HepG2 (cell line): ENCODE measurements around the gene LST1. TPM values are rescaled to one million over a fixed set of nuclear protein-coding genes. Genes with fewer than 3 reads are reported as not detected.

Source experiments
- CBFB ChIP-seq: sonication (generic); formaldehyde crosslinking; IDR thresholded peaks from 2 replicates; pipeline ENCODE4 v1.4.0; 2020; ENCODE audit warnings: missing genetic modification reagents
- EHMT2 ChIP-seq: fragments of 200-600 bp; sonication (generic); IDR thresholded peaks from 2 replicates; pipeline ENCODE4 v1.7.0; 2017; ENCODE audit warnings: antibody characterized with exemption, low read depth, low read length, borderline replicate concordance
- HNRNPH1 ChIP-seq: fragments of 200-400 bp; formaldehyde crosslinking; optimal IDR thresholded peaks from 2 replicates; pipeline ENCODE3; 2017; ENCODE audit warnings: mild to moderate bottlenecking, low read depth, low read length
- HNRNPK ChIP-seq: fragments of 200-400 bp; formaldehyde crosslinking; IDR thresholded peaks from 2 replicates; pipeline ENCODE4 v1.6.1; 2018; ENCODE audit warnings: low read length, low read depth, moderate library complexity, mild to moderate bottlenecking; ENCODE audit not compliant: poor library complexity, severe bottlenecking
- RFX5 ChIP-seq: IDR thresholded peaks from 2 replicates; pipeline ENCODE4 v1.6.1; 2011; ENCODE audit warnings: low read depth, low read length, improper control_type of control experiment
- RXRA ChIP-seq: sonication (generic); formaldehyde crosslinking; IDR thresholded peaks from 2 replicates; pipeline ENCODE4 v1.5.1; 2020; ENCODE audit warnings: missing genetic modification reagents
- SALL2 ChIP-seq: sonication (generic); formaldehyde crosslinking; IDR thresholded peaks from 2 replicates; pipeline ENCODE4 v1.8.1; 2023; ENCODE audit warnings: mild to moderate bottlenecking, missing genetic modification reagents, inconsistent platforms
- SAP130 ChIP-seq: IDR thresholded peaks from 2 replicates; pipeline ENCODE4 v1.6.1; 2016; ENCODE audit warnings: low read depth
- SETDB1 ChIP-seq: sonication (generic); formaldehyde crosslinking; IDR thresholded peaks from 2 replicates; pipeline ENCODE4 v1.5.1; 2020; ENCODE audit warnings: missing genetic modification reagents, mild to moderate bottlenecking, borderline replicate concordance
- SIN3B ChIP-seq: fragments of 150-350 bp; IDR thresholded peaks from 2 replicates; pipeline ENCODE4 v1.6.1; 2014; ENCODE audit warnings: low read length
- TARDBP ChIP-seq: sonication (generic); formaldehyde crosslinking; IDR thresholded peaks from 2 replicates; pipeline ENCODE4 v1.8.0; 2022; ENCODE audit warnings: mild to moderate bottlenecking, missing genetic modification reagents
- ZNF18 ChIP-seq: sonication (generic); formaldehyde crosslinking; IDR thresholded peaks from 2 replicates; pipeline ENCODE4 v1.8.0; 2022; ENCODE audit warnings: mild to moderate bottlenecking, missing genetic modification reagents; ENCODE audit not compliant: insufficient replicate concordance
- ZNF30 ChIP-seq: sonication (generic); formaldehyde crosslinking; IDR thresholded peaks from 2 replicates; pipeline ENCODE4 v1.5.0; 2020; ENCODE audit warnings: mild to moderate bottlenecking, missing genetic modification reagents
- ZNF513 ChIP-seq: sonication (generic); formaldehyde crosslinking; conservative IDR thresholded peaks from 2 replicates; pipeline ENCODE4 v1.5.0; 2020; ENCODE audit warnings: missing genetic modification reagents
- ZNF746 ChIP-seq: sonication (generic); formaldehyde crosslinking; IDR thresholded peaks from 2 replicates; pipeline ENCODE4 v1.8.0; 2022; ENCODE audit warnings: mild to moderate bottlenecking, missing genetic modification reagents
- ZNF839 ChIP-seq: sonication (generic); formaldehyde crosslinking; IDR thresholded peaks from 2 replicates; pipeline ENCODE4 v1.4.0; 2020; ENCODE audit warnings: missing genetic modification reagents, mild to moderate bottlenecking, borderline replicate concordance
- ZSCAN30 ChIP-seq: sonication (generic); formaldehyde crosslinking; IDR thresholded peaks from 2 replicates; pipeline ENCODE4 v1.5.0; 2020; ENCODE audit warnings: mild to moderate bottlenecking, missing genetic modification reagents
- polyA plus RNA-seq, 8 experiments: library from polyadenylated mRNA; depleted of rRNA in 3 of 8; stranded (reverse) in 7 of 8; unstranded in 1 of 8; fragments of >200 nt; fragmentation: Illumina TruSeq in 4 of 8; extraction: Trizol in 4 of 8; gene quantifications; 2 replicates each; pipeline versions ENCODE4 v1.2.1 to v1.2.3, GENCODE V29; 2011 to 2016; ENCODE audit warnings: low read depth in 4 of 8, missing spikeins in 1 of 8, mixed read lengths in 1 of 8; ENCODE audit not compliant: insufficient read depth in 1 of 8
- total RNA-seq, 5 experiments: library from RNA; depleted of rRNA; stranded (reverse); fragments of >200 nt; fragmentation: Illumina TruSeq; extraction: Trizol; gene quantifications; 2 replicates each; pipeline ENCODE4 v1.2.3, GENCODE V29; 2016; ENCODE audit warnings: low read depth in 1 of 5
- TF ChIP-seq, protein P1 (sequence below): sonication (generic); formaldehyde crosslinking; IDR thresholded peaks from 2 replicates; pipeline ENCODE4 v1.4.0; 2020; ENCODE audit warnings: mild to moderate bottlenecking, missing genetic modification reagents
- TF ChIP-seq, protein P2 (sequence below): sonication (generic); formaldehyde crosslinking; IDR thresholded peaks from 2 replicates; pipeline ENCODE4 v1.5.1; 2020; ENCODE audit warnings: mild to moderate bottlenecking, missing genetic modification reagents, borderline replicate concordance

The LST1 gene
- total and polyA plus RNA-seq, 2 of the 13 experiments (the other 11 are each of a cell fraction or from before 2014, with no cell fraction given), result not detected

GRCh38 chr6:31546958-31547726, 38.9 kb upstream of the LST1 start, which contains the start of gene NFKBIL1 (continued):
- TF ChIP-seq, protein P1, sequence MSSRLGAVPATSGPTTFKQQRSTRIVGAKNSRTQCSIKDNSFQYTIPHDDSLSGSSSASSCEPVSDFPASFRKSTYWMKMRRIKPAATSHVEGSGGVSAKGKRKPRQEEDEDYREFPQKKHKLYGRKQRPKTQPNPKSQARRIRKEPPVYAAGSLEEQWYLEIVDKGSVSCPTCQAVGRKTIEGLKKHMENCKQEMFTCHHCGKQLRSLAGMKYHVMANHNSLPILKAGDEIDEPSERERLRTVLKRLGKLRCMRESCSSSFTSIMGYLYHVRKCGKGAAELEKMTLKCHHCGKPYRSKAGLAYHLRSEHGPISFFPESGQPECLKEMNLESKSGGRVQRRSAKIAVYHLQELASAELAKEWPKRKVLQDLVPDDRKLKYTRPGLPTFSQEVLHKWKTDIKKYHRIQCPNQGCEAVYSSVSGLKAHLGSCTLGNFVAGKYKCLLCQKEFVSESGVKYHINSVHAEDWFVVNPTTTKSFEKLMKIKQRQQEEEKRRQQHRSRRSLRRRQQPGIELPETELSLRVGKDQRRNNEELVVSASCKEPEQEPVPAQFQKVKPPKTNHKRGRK (CRISPR knock-in tag), result peak; percentile 90; the same call in 1 of the 2 replicates
- TF ChIP-seq SAP130 (CRISPR knock-in tag), result peak; percentile 92
- TF ChIP-seq ZNF746 (CRISPR knock-in tag), result no peak; the same call in 1 of the 2 replicates
- TF ChIP-seq ZSCAN30 (CRISPR knock-in tag), result no peak
- no peak for TF ChIP-seq ZNF513
- peak; percentile 64; the same call in 1 of the 2 replicates for TF ChIP-seq TARDBP (CRISPR knock-in tag)
- peak; percentile 30 for TF ChIP-seq HNRNPH1
- no peak for TF ChIP-seq ZNF18 (CRISPR knock-in tag)
- TF ChIP-seq, protein P2, sequence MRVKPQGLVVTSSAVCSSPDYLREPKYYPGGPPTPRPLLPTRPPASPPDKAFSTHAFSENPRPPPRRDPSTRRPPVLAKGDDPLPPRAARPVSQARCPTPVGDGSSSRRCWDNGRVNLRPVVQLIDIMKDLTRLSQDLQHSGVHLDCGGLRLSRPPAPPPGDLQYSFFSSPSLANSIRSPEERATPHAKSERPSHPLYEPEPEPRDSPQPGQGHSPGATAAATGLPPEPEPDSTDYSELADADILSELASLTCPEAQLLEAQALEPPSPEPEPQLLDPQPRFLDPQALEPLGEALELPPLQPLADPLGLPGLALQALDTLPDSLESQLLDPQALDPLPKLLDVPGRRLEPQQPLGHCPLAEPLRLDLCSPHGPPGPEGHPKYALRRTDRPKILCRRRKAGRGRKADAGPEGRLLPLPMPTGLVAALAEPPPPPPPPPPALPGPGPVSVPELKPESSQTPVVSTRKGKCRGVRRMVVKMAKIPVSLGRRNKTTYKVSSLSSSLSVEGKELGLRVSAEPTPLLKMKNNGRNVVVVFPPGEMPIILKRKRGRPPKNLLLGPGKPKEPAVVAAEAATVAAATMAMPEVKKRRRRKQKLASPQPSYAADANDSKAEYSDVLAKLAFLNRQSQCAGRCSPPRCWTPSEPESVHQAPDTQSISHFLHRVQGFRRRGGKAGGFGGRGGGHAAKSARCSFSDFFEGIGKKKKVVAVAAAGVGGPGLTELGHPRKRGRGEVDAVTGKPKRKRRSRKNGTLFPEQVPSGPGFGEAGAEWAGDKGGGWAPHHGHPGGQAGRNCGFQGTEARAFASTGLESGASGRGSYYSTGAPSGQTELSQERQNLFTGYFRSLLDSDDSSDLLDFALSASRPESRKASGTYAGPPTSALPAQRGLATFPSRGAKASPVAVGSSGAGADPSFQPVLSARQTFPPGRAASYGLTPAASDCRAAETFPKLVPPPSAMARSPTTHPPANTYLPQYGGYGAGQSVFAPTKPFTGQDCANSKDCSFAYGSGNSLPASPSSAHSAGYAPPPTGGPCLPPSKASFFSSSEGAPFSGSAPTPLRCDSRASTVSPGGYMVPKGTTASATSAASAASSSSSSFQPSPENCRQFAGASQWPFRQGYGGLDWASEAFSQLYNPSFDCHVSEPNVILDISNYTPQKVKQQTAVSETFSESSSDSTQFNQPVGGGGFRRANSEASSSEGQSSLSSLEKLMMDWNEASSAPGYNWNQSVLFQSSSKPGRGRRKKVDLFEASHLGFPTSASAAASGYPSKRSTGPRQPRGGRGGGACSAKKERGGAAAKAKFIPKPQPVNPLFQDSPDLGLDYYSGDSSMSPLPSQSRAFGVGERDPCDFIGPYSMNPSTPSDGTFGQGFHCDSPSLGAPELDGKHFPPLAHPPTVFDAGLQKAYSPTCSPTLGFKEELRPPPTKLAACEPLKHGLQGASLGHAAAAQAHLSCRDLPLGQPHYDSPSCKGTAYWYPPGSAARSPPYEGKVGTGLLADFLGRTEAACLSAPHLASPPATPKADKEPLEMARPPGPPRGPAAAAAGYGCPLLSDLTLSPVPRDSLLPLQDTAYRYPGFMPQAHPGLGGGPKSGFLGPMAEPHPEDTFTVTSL (CRISPR knock-in tag), result no peak
- TF ChIP-seq SALL2 (CRISPR knock-in tag), result no peak; the same call in 1 of the 2 replicates
- TF ChIP-seq RXRA, result peak; percentile 60; the same call in 1 of the 2 replicates
- peak; percentile 77; the same call in 1 of the 2 replicates for TF ChIP-seq SIN3B
- TF ChIP-seq CBFB, result peak; percentile 81; the same call in 1 of the 2 replicates
- TF ChIP-seq SETDB1 (CRISPR knock-in tag), result no peak
- TF ChIP-seq RFX5, result no peak
- TF ChIP-seq HNRNPK, result peak; percentile 28
- no peak for TF ChIP-seq ZNF30 (CRISPR knock-in tag)
- TF ChIP-seq ZNF839 (CRISPR knock-in tag), result no peak
- no peak for TF ChIP-seq EHMT2
